GM10248 (cell line): ENCODE results near the gene PDCD1LG2.

ENCODE experiments used
- CTCF ChIA-PET: fragments of 300-600 bp; sonication (Branson Sonifier 250); formaldehyde crosslinking; extraction: SDS; loops from one replicate; lab custom pipeline; 2021; ENCODE audit warnings: antibody characterized with exemption; lab: Yijun Ruan, JAX
- POLR2A ChIA-PET: fragments of 350-650 bp; sonication (Branson Sonifier 250); formaldehyde crosslinking; extraction: SDS; loops from one replicate; lab custom pipeline; 2020; ENCODE audit warnings: antibody characterized with exemption; lab: Yijun Ruan, JAX
- DNase-seq: peaks from one replicate; pipeline ENCODE4 v3.0.0; 2012; ENCODE audit errors: extremely low spot score
- TF ChIP-seq, protein P1 (sequence below): IDR thresholded peaks from 2 replicates; pipeline ENCODE4 v1.5.1; 2012; ENCODE audit warnings: mild to moderate bottlenecking, low read depth; ENCODE audit errors: extremely low read depth, missing control alignments, control extremely low read depth

PDCD1LG2 gene

DNA sequence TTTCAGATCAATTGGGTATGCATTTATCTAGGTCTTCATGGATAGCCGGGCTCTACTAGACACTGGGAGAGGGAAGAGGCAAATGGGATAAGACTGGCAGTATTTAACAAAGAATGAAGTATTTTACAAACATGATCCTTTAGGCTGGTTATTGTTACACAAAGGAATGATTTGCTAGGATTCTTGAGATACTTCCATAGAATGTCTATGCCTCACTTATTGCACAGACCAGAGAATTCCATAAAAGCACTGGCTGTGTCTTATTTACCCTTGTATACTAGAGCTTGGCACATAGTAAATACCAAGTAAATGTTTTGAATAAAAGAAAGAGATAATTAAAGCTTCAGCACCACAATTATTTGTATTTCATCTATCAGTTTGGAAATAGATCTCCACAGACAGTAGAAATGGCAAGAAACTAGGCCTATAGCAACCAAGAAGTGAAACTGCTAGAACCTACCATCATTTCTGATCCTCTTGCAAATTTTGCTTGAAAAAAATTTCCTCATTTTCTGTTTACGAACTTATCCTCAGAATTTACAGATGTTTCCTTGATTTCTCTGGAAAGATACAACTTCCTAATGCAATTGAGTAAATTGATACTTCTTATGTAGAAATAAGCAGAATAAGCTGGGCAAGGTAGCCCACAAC, 3.8 kb downstream of the PDCD1LG2 start:
- TF ChIP-seq, protein P1, sequence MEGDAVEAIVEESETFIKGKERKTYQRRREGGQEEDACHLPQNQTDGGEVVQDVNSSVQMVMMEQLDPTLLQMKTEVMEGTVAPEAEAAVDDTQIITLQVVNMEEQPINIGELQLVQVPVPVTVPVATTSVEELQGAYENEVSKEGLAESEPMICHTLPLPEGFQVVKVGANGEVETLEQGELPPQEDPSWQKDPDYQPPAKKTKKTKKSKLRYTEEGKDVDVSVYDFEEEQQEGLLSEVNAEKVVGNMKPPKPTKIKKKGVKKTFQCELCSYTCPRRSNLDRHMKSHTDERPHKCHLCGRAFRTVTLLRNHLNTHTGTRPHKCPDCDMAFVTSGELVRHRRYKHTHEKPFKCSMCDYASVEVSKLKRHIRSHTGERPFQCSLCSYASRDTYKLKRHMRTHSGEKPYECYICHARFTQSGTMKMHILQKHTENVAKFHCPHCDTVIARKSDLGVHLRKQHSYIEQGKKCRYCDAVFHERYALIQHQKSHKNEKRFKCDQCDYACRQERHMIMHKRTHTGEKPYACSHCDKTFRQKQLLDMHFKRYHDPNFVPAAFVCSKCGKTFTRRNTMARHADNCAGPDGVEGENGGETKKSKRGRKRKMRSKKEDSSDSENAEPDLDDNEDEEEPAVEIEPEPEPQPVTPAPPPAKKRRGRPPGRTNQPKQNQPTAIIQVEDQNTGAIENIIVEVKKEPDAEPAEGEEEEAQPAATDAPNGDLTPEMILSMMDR, result no peak
- CTCF ChIA-PET, result interaction anchor here (1.5 to 1.9 kb wide), 2 partner anchors 17 to 49 kb away, joined by 4 to 7 read pairs; no protein-coding TSS in a partner anchor

DNA sequence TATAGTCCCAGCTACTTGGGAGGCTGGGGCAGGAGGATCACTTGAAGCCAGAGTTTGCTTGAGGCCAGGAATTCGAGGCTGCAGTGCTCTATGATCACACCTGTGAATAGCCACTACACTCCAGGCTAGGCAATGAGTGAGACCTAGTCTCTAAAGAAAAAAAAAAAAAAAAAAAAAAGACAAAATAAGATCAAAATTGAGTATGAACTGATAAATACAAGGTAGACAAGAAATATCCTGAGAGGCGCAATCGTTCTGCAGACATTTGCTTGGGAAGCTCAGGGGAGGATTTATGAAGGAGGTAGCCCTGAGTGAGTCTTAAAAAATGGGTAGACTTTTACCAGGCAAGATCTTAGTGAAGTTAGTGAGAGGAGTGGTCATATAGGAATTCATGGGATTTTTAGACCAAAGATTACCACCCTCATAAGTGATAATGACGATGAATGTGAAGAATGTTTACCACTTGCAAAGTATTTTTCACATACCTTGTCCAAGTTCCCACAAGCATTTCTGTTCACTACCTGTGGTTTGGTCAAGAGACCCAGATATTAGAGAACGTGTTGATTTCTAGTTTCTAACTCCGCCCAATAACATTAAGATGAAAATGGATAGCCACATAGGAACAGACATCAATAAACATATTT, 4.4 kb downstream of the PDCD1LG2 start:
- CTCF ChIA-PET, result interaction anchor here (0.8 to 1.9 kb wide), 5 partner anchors 9 to 50 kb away, joined by 3 to 7 read pairs (median 3); no protein-coding TSS in a partner anchor
- TF ChIP-seq, protein P1, result no peak
- no peak for DNase-seq
- POLR2A ChIA-PET, result no interaction called here

More for the DNA sequence above, 3.8 kb downstream of the PDCD1LG2 start:
- POLR2A ChIA-PET, result no interaction called here
- DNase-seq, result no peak

DNA sequence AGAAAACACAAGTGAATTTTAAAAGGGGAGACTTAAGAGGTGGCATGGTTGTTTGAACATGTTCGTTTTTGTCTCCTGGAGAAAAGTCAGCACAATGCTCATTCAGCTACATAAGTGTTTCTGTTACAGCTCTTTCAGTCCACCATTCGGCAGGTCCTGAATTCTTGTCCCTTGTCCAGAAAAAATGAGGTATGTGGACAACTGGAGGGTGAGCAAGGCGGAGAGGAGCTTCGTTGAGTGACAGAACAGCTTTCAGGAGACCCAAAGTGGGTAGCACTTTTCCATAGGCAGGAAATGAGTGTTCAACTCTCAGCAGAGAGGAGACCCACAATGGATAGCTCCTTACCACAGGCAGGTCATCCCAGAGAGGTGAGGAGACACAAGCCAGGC, 4.9 kb downstream of the PDCD1LG2 start:
- CTCF ChIA-PET, result interaction anchor here (0.8 to 1.9 kb wide), 4 partner anchors 8 to 34 kb away, joined by 3 to 7 read pairs (median 3); no protein-coding TSS in a partner anchor
- DNase-seq, result no peak
- POLR2A ChIA-PET, result no interaction called here

DNA sequence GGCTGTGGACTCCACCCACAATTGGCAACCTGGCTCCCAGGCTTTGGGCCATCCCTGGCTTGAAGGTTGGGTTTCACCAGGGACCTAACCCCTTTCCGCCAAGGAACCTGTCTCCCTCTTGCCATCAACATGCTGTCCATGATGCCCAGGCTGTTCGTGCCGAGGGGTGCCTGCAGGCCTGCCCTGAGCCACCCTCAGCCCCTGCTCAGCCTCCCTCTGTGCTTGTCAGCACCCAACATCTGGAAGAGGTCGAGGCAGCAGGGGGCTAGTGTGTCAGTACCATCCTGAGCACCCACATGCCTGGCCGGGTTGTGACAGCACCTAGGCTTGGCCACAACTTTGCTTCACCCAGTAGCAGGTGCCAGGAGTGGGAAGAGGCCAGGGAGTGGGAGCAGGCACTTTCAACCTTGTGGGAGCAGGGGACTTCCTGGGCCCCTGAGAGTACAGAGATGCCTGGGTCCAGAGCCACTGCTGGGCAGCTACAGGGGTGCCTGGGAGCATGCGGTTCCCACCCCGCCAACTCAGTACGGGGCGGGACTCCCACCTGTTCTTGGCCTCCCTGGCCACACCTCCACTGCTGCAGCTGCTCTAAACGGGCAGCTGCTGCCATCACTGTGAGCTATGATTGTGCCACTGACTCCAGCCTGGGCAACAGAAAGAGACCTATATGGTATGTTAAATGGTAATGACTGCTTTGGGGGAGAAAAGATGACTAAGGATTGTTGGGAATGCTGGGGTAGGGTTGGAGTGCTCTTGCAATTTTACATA, 6.3 kb downstream of the PDCD1LG2 start:
- DNase-seq, result no peak
- TF ChIP-seq, protein P1, result no peak
- ChIA-PET CTCF (interaction anchor here (1.7 to 2.3 kb wide), 3 partner anchors 12 to 71 kb away, joined by 3 to 11 read pairs (median 5); no protein-coding TSS in a partner anchor), POLR2A (interaction anchor here (0.6 kb wide), 2 partner anchors 22 to 66 kb away, joined by 5 read pairs; no protein-coding TSS in a partner anchor)

More for the DNA sequence above, 4.9 kb downstream of the PDCD1LG2 start:
- TF ChIP-seq, protein P1, result no peak

DNA sequence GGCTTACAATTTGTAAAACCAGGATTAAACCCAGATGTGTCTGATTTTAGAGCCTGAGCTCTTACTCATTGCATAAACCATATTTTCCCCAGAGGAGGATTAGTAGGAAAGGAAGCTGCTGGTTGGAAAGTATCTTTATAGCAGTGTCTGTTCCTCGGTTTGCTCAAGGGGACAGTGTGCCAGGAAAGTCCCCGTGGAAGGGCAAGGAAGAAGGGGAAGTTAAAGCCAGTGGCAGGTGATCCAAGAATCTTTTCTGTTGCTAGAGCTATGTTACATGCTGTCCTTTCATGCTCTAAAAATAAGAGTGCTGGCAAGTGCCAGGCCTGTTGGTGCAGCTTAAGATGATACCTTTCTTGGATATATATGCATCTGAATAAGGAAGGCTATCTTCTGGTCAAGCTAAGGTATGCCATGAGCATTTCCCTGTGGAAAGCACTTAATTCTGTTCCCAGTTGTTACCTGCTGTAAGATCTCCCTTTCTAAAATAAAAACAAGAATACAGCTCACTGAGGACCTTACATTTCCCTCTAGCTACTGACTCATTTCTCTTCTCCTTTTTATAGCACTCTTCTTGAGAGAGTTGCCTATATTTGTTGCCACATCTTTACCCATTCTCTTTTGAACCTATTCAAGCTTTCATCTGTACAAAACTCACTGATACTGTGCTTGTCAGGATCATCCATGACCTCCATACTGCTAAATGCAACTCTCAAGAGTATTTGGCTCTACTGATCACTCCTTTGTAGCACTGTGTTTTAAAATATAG, 8.0 kb downstream of the PDCD1LG2 start:
- POLR2A ChIA-PET, result no interaction called here

More for the DNA sequence above, 8.0 kb downstream of the PDCD1LG2 start:
- CTCF ChIA-PET, result interaction anchor here (0.9 to 2.3 kb wide), 12 partner anchors 8 to 81 kb away, joined by 3 to 11 read pairs (median 5); partner anchors contain the start of genes PDCD1LG2 and PLGRKT
- peak; percentile 49 for DNase-seq
- TF ChIP-seq, protein P1, result no peak
